Heart left ventricle (tissue), 16 donors: ENCODE results near the gene RNF19B. TPM values are rescaled to one million over a fixed set of nuclear protein-coding genes. Genes with fewer than 3 reads are reported as not detected.

Source experiments
- ATAC-seq, 4 donors: fragments of 200-7000 bp; cut with Tn5 transposase; one replicate each; pipeline ENCODE4 v1.9.1; 2020 to 2022; ENCODE audit warnings: moderate library complexity in 4 of 4, mild to moderate bottlenecking in 3 of 4, moderate number of reproducible peaks in 1 of 4
- DNase-seq, 5 donors: peaks; one replicate each; pipeline ENCODE4 v3.0.0-alpha.2; 2020
- H3K27ac ChIP-seq, 12 donors: fragments of 200-600 bp; sonication (generic) in 4 of 12; one replicate each; pipeline versions ENCODE4 v1.5.0 to v1.8.0; 2016 to 2022; ENCODE audit warnings: mild to moderate bottlenecking in 2 of 12
- H3K27me3 ChIP-seq, 9 donors: fragments of 200-600 bp; sonication (generic) in 2 of 9; one replicate each; pipeline versions ENCODE4 v1.5.1 to v1.8.0; 2016 to 2022; ENCODE audit warnings: mild to moderate bottlenecking in 3 of 9
- H3K36me3 ChIP-seq, 9 donors: fragments of 200-600 bp; sonication (generic) in 2 of 9; one replicate each; pipeline versions ENCODE4 v1.5.0 to v1.8.0; 2018 to 2022; ENCODE audit warnings: mild to moderate bottlenecking in 2 of 9
- H3K4me1 ChIP-seq, 12 donors: fragments of 200-600 bp; sonication (generic) in 4 of 12; one replicate each; pipeline versions ENCODE4 v1.5.0 to v1.8.0; 2016 to 2022; ENCODE audit warnings: mild to moderate bottlenecking in 3 of 12
- H3K4me3 ChIP-seq, 12 donors: fragments of 200-600 bp; sonication (generic) in 4 of 12; one replicate each; pipeline versions ENCODE4 v1.5.0 to v1.8.0; 2017 to 2022; ENCODE audit warnings: mild to moderate bottlenecking in 9 of 12, moderate library complexity in 4 of 12
- H3K9me3 ChIP-seq, 12 donors: fragments of 200-600 bp; sonication (generic) in 4 of 12; one replicate each; pipeline versions ENCODE4 v1.5.0 to v1.8.0; 2016 to 2022; ENCODE audit warnings: mild to moderate bottlenecking in 1 of 12
- POLR2A ChIP-seq, 2 donors: fragments of 450-650 bp; IDR thresholded peaks; one replicate each; pipeline ENCODE4 v1.6.1; 2017; ENCODE audit warnings: antibody characterized with exemption in 2 of 2, mild to moderate bottlenecking in 2 of 2, moderate library complexity in 2 of 2
- WGBS, 4 donors: extraction: QIAGEN DNeasy Blood & Tissue Kit in 2 of 4; methylation state at CpG; one replicate each; pipeline versions ENCODE4 v1.1.5 to v1.1.7; 2013 to 2018; 5-methylcytosine and 5-hydroxymethylcytosine counted together
- intact Hi-C, 10 donors: fragments of 100-400 bp; cut with DNase I; formaldehyde crosslinking; loops; one replicate each; pipeline versions ENCODE4 v1.11.1 to v1.14.2; 2022
- polyA plus RNA-seq, 2 donors: library from polyadenylated mRNA; stranded (reverse); fragments of 200-250 nt; gene quantifications; one replicate each; pipeline ENCODE4 v1.2.3, GENCODE V29; 2013
- total RNA-seq, 9 donors: library from RNA; depleted of rRNA in 2 of 9; stranded (reverse); fragments of >200 nt in 2 of 9; fragmentation: NEBNext Ultra II Directional in 3 of 9; extraction: Animal tissue kit (Norgen Biotek cat#: 25700) in 3 of 9; gene quantifications; one replicate each; pipeline versions ENCODE4 v1.1.0 to v1.2.4, GENCODE V29; 2016 to 2023
- TF ChIP-seq, protein P1 (sequence below), 12 donors: fragments of 200-600 bp; sonication (generic) in 4 of 12; IDR thresholded peaks; one replicate each; pipeline versions ENCODE4 v1.5.0 to v1.8.0; 2018 to 2022; ENCODE audit warnings: antibody characterized with exemption in 12 of 12, mild to moderate bottlenecking in 5 of 12
- donor health status: ischemic (EF 13 %, LVEDD 7.1; RV severe dilation, severe dysfunction).
- donor health status: healthy with polysubstance abuse.
- donor health status: DM: no; HTN: yes; CAD: no.
- donor health status: DM: no; HTN: no; CAD: no.
- donor health status: ischemic (EF 25% LVEDD 6.9; RV normal size, moderate dysfunction).
- donor health status: ischemic (EF 25% LVEDD 5.7; RV mildly dilated, moderate dysfunction).
- donor health status: healthy.
- donor health status: DM: yes; HTN: yes; CAD: no.
- donor health status: ischemic (EF 35%, LVEDD 5.7; RV mildly dilated, moderate dysfunction).
- donor health status: nonischemic (EF 11% LVEDD 7.7; RV severe dilation, severe dysfunction).
- donor health status: DM: yes; HTN: yes; CAD: no.
- donor health status: PGD.
- donor health status: ischemic (EF 29% LVEDD 5.4; RV normal size, mild dysfunction).
- donor health status: nonischemic (EF 23%, LVEDD 6.1; RV moderate dilation, normal function).

The RNF19B gene
- total and polyA plus RNA-seq, 11 donors, result 1.5 to 42.5 (median 15.2) TPM

DNA sequence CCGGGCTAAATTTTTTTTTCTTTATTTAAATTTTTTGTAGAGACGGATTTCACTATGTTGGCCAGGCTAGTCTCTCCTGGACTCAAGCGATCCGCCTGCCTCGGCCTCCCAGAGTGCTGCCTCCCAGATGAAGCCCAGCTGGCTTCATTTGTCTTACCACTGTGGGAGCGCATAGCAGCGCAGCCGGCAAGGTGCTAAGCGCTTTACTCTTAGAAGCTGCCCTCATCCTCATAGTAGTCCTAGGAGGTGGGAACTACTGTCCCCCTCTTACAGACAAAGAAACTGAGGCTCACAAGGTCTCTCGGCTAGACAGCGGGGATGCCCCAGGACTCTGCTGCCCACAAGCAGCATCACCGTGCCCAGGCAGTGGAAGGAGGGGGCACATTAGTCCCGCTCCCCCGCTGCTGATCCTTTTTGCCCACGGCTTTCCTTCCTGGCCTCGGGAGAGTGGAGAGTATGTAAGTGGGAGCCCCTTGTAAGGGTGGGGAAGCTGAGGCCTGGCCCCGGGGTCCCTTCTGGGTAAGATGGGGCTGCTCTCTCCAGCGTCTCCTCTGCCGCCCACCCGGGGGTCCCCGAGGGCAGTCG lies 64.1 kb downstream of the RNF19B start:
- Histone ChIP-seq H3K4me3 (peak overlapping the region; percentile 34 to 76 (median 62)), H3K4me1 (peaks cover 0 to 14% (median 7%) of the 10 kb centered on the region in 12 donors), H3K27ac (peak overlapping the region in 2 of 12 donors; percentile 2 to 13), H3K27me3 (peaks cover 0 to 33% (median 0%) of the 10 kb centered on the region in 9 donors), H3K9me3 (no peaks in the 10 kb centered on the region), H3K36me3 (no peaks in the 10 kb centered on the region)
- no peak for DNase-seq
- WGBS, 4 donors, result 22 to 53% (median 25%) methylated on average over 10 to 22 of the region's 22 CpGs
- peak in 1 of 4 donors; percentile 29 for ATAC-seq
- intact Hi-C loops, result loop anchor here in 1 of 10 donors (5.0 kb wide), 1 partner anchor 1762 kb away; no protein-coding TSS in a partner anchor
- no peak for TF ChIP-seq POLR2A (IDR thresholded peaks at IDR 0.05)
- TF ChIP-seq, protein P1, sequence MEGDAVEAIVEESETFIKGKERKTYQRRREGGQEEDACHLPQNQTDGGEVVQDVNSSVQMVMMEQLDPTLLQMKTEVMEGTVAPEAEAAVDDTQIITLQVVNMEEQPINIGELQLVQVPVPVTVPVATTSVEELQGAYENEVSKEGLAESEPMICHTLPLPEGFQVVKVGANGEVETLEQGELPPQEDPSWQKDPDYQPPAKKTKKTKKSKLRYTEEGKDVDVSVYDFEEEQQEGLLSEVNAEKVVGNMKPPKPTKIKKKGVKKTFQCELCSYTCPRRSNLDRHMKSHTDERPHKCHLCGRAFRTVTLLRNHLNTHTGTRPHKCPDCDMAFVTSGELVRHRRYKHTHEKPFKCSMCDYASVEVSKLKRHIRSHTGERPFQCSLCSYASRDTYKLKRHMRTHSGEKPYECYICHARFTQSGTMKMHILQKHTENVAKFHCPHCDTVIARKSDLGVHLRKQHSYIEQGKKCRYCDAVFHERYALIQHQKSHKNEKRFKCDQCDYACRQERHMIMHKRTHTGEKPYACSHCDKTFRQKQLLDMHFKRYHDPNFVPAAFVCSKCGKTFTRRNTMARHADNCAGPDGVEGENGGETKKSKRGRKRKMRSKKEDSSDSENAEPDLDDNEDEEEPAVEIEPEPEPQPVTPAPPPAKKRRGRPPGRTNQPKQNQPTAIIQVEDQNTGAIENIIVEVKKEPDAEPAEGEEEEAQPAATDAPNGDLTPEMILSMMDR (IDR thresholded peaks at IDR 0.05), result no peak

DNA sequence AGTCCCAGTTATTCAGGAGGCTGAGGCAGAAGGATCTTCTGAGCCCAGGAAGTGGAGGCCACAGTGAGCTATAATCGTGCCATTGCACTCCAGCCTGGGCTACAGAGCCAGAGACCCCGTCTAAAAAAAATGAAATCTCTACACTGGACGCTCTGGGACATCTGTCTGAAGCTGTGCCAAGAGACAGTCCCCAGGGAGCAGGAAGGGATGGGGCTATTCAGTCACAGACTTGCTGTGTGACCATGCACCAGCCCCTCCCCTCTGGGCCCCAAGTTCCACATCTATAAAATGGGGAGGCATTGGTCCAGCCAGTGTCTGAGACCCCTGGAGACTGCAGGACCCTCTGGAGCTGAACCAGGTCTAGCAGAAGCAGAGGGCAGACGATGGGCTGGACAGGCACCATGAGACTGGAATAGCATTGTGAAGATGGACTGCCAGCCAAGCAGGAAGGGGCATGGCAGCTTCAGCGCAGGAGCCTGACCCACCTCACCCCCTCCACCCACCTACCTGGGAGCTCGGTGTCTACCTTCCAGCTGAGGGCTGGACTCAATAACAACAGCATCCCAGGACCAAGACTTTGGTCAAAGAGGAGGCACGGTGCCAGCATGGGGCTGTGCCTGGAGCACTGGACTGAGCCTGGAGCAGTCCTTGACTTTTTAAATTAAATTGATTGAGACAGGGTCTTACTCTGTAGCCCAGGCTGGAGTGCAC lies 64.9 kb downstream of the RNF19B start:
- Histone ChIP-seq H3K4me1 (peaks cover 0 to 14% (median 7%) of the 10 kb centered on the region in 12 donors), H3K27ac (no peak overlapping the region), H3K9me3 (no peaks in the 10 kb centered on the region), H3K4me3 (no peak overlapping the region), H3K27me3 (peaks cover 0 to 33% (median 0%) of the 10 kb centered on the region in 9 donors), H3K36me3 (no peaks in the 10 kb centered on the region)
- TF ChIP-seq, protein P1 (IDR thresholded peaks at IDR 0.05), result no peak
- TF ChIP-seq POLR2A (IDR thresholded peaks at IDR 0.05), result no peak
- ATAC-seq (no peak), DNase-seq (peak in 1 of 5 donors; percentile 58)
- 58 to 75% (median 71%) methylated on average over 5 to 7 of the region's 7 CpGs for WGBS, 4 donors
- intact Hi-C loops, result loop anchor here in 1 of 10 donors (5.0 kb wide), 1 partner anchor 1763 kb away; no protein-coding TSS in a partner anchor

DNA sequence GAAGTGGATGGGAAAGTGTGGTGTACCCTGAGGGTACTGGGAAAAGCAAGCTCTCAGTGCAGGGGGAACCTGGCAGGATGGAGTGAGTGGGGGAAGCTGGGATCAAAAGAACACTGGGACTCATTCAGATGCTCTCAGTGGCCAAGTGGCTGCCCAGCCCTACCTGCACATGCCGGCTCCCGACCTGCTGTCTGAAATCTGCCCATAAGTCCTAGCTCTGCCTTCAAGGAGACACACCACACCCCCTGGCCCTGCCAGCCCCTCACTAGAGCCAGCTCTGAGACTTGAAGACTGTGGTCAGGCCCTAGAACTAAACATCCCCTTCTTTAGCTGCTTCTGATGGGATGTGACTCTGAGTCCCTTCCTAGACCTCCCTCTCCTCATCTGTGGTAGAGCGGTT lies 65.7 kb downstream of the RNF19B start:
- Histone ChIP-seq H3K27ac (no peak overlapping the region), H3K9me3 (no peaks in the 10 kb centered on the region), H3K4me3 (no peak overlapping the region), H3K27me3 (peaks cover 0 to 36% (median 0%) of the 10 kb centered on the region in 9 donors), H3K36me3 (no peaks in the 10 kb centered on the region), H3K4me1 (peaks cover 0 to 15% (median 8%) of the 10 kb centered on the region in 12 donors)
- ATAC-seq (no peak), DNase-seq (no peak)
- intact Hi-C loops, result no loop called here
- WGBS, 4 donors, result 90 to 97% (median 94%) methylated on average over 3 of the region's 3 CpGs
- TF ChIP-seq POLR2A (IDR thresholded peaks at IDR 0.05), result no peak
- TF ChIP-seq, protein P1 (IDR thresholded peaks at IDR 0.05), result no peak

DNA sequence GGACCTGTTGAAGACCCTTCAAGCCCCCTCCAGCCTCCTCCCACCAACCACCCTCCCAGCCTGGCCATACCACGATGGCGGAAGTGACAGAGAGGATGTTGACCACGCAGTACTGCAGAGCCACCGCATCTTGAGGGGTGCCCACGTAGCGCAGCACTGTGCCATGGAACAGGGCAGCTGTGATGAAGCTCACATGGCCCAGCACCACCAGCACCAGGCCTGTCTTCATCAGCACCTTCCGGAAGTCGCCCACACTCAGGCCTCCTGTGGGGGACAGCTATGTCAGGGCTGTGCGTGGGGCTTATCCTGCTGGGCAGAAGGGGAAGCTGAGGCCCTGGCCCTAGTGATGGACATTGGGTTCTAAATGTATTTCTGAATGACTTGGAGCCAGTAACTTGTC lies 66.6 kb downstream of the RNF19B start:
- H3K4me3 ChIP-seq, result no peak overlapping the region
- intact Hi-C loops, result no loop called here
- H3K4me1 ChIP-seq, result peaks cover 0 to 24% (median 12%) of the 10 kb centered on the region in 12 donors
- no peaks in the 10 kb centered on the region for H3K9me3 ChIP-seq
- no peaks in the 10 kb centered on the region for H3K36me3 ChIP-seq
- H3K27me3 ChIP-seq, result peaks cover 0 to 46% (median 6%) of the 10 kb centered on the region in 9 donors
- H3K27ac ChIP-seq, result no peak overlapping the region
- no peak for TF ChIP-seq POLR2A (IDR thresholded peaks at IDR 0.05)
- TF ChIP-seq, protein P1 (IDR thresholded peaks at IDR 0.05), result no peak
- ATAC-seq (no peak), DNase-seq (no peak)
- 92 to 98% (median 94%) methylated on average over 7 to 9 of the region's 9 CpGs for WGBS, 4 donors
